ENCODE results near the gene MAP3K13. TPM values are rescaled to one million over a fixed set of nuclear protein-coding genes. Genes with fewer than 3 reads are reported as not detected.
"Not testable (repeated sequence)": the region's sequence is repeated elsewhere in the genome, so short reads cannot be mapped to it uniquely, and the experiment has no call there.

The MAP3K13 gene
- total and polyA plus RNA-seq, 7 donors: 21.7 to 64.7 (median 26.0) TPM

DNA sequence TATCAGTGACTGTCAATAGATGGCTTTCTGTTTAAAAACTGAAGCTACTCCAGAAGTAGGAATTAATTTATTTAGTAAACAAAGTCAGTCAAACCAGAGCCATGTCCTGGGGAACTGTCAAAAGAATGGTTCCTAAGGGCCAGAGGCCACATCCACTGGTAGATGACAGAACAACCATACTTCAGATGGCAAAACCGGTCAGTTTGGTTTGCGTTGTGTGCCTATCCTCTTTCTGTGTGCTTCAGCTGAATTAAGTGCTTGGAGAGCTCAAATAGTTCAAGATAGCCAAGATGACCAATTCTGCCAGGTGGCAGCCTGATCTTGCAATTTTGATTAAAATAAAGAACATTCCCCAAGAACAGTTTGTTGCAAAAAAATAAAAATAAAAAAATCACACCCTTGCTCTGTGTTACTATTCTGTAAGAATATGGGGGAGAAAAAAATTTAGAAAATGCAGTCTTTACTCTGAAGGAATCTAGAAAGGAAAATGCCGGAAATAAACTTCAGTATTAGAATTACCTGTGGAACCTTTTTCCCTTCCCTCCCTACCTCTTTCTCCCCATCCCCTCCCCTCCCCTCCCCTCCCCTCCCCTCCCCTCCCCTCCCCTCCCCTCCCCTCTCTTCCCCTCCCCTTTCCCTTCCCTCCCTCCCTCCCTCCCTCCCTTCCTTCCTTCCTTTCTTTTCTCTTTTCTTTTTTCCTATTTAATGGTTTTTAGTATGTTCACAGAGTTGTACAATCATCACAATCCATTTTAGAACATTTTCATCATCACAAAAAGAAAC lies 2.5 kb downstream of the MAP3K13 start:
- no peaks in the 10 kb centered on the region for H3K27me3 ChIP-seq
- TF ChIP-seq POLR2A (IDR thresholded peaks at IDR 0.05) (no peak), POLR2AphosphoS5 (IDR thresholded peaks at IDR 0.05) (no peak), EP300 (IDR thresholded peaks at IDR 0.05) (no peak)
- TF ChIP-seq, protein P1, sequence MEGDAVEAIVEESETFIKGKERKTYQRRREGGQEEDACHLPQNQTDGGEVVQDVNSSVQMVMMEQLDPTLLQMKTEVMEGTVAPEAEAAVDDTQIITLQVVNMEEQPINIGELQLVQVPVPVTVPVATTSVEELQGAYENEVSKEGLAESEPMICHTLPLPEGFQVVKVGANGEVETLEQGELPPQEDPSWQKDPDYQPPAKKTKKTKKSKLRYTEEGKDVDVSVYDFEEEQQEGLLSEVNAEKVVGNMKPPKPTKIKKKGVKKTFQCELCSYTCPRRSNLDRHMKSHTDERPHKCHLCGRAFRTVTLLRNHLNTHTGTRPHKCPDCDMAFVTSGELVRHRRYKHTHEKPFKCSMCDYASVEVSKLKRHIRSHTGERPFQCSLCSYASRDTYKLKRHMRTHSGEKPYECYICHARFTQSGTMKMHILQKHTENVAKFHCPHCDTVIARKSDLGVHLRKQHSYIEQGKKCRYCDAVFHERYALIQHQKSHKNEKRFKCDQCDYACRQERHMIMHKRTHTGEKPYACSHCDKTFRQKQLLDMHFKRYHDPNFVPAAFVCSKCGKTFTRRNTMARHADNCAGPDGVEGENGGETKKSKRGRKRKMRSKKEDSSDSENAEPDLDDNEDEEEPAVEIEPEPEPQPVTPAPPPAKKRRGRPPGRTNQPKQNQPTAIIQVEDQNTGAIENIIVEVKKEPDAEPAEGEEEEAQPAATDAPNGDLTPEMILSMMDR (IDR thresholded peaks at IDR 0.05): no peak
- H3K9me3 ChIP-seq: no peaks in the 10 kb centered on the region
- peaks cover 0 to 27% (median 7%) of the 10 kb centered on the region in 4 donors for H3K4me1 ChIP-seq
- 37 to 73% methylated on average over 3 of the region's 3 CpGs for WGBS, 2 donors
- intact Hi-C loops (cut with DNase I): loop anchor here (10.0 kb wide), 2 partner anchors 189 to 219 kb away; partner anchors contain the start of genes LIPH and SENP2
- H3K27ac ChIP-seq: no peak overlapping the region
- H3K4me3 ChIP-seq: no peak overlapping the region
- DNase-seq: no peak
- no peaks in the 10 kb centered on the region for H3K36me3 ChIP-seq

DNA sequence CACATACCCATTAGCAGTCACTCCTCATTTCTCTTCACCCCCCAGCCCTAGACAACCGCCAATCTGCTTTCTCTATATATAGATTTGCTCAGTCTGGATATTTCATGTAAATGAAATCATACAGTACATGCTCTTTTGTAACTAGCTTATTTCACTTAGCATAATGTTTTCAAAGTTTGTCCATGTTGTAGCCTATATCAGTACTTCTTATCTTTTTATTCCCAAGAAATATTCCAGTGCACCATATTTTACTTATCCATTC lies 3.1 kb downstream of the MAP3K13 start:
- no peaks in the 10 kb centered on the region for H3K36me3 ChIP-seq
- no peaks in the 10 kb centered on the region for H3K9me3 ChIP-seq
- no peaks in the 10 kb centered on the region for H3K27me3 ChIP-seq
- no peak overlapping the region for H3K27ac ChIP-seq
- H3K4me1 ChIP-seq: peaks cover 0 to 27% (median 7%) of the 10 kb centered on the region in 4 donors
- intact Hi-C loops (cut with DNase I): loop anchor here (10.0 kb wide), 2 partner anchors 189 to 219 kb away; partner anchors contain the start of genes LIPH and SENP2
- WGBS, 2 donors: 91 to 96% methylated on average over 1 of the region's 1 CpG
- TF ChIP-seq POLR2AphosphoS5 (IDR thresholded peaks at IDR 0.05) (no peak), EP300 (IDR thresholded peaks at IDR 0.05) (no peak), POLR2A (IDR thresholded peaks at IDR 0.05) (no peak)
- TF ChIP-seq, protein P1 (IDR thresholded peaks at IDR 0.05): no peak
- H3K4me3 ChIP-seq: no peak overlapping the region
- DNase-seq: no peak

DNA sequence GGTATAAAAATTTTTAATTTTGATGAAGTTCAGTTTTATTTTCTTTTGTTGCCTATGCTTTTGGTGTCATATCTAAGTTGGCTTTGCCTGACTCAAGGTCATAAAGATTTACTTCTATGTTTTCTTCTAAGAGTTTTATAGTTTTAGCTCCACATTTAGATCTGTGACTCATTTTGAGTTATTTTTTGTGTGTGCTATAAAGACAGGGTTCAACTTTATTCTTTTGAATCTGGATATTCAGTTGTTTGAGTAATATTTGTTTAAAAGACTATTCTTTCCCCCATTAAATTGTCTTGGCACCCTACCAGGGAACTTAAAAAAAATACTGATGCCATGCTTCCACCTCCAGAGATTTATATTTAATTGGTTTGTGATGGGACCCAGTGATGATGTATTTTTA lies 4.0 kb downstream of the MAP3K13 start:
- peaks cover 0 to 22% (median 7%) of the 10 kb centered on the region in 4 donors for H3K4me1 ChIP-seq
- no peak for DNase-seq
- H3K27ac ChIP-seq: no peak overlapping the region
- no peaks in the 10 kb centered on the region for H3K36me3 ChIP-seq
- H3K27me3 ChIP-seq: no peaks in the 10 kb centered on the region
- no peak overlapping the region for H3K4me3 ChIP-seq
- TF ChIP-seq POLR2A (IDR thresholded peaks at IDR 0.05) (no peak), EP300 (IDR thresholded peaks at IDR 0.05) (no peak), POLR2AphosphoS5 (IDR thresholded peaks at IDR 0.05) (no peak)
- no peaks in the 10 kb centered on the region for H3K9me3 ChIP-seq
- intact Hi-C loops (cut with DNase I): loop anchor here (10.0 kb wide), 2 partner anchors 188 to 218 kb away; partner anchors contain the start of genes LIPH and SENP2

DNA sequence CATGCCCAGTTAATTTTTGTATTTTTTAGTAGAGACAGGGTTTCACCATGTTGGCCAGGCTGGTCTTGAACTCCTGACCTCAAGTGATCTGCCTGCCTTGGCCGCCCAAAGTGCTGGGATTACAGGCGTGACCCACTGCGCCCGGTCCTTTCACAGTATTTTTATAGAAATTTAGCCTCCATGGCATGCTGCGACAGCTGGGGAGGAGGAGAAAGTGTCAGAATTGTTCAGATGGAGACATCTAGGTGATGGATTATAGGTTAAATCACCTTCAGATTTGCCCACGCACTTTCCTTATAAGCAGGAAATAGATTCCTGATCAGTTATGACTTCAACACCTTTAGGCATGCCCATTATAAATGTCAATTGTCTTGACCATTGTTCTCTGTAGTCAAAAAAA lies 7.4 kb downstream of the MAP3K13 start:
- DNase-seq; H3K4me1 ChIP-seq; H3K9me3 ChIP-seq; intact Hi-C loops (cut with DNase I); H3K27ac ChIP-seq; H3K27me3 ChIP-seq; H3K36me3 ChIP-seq; H3K4me3 ChIP-seq: not testable (repeated sequence)
- WGBS, 2 donors: 75 to 78% methylated on average over 6 of the region's 6 CpGs

DNA sequence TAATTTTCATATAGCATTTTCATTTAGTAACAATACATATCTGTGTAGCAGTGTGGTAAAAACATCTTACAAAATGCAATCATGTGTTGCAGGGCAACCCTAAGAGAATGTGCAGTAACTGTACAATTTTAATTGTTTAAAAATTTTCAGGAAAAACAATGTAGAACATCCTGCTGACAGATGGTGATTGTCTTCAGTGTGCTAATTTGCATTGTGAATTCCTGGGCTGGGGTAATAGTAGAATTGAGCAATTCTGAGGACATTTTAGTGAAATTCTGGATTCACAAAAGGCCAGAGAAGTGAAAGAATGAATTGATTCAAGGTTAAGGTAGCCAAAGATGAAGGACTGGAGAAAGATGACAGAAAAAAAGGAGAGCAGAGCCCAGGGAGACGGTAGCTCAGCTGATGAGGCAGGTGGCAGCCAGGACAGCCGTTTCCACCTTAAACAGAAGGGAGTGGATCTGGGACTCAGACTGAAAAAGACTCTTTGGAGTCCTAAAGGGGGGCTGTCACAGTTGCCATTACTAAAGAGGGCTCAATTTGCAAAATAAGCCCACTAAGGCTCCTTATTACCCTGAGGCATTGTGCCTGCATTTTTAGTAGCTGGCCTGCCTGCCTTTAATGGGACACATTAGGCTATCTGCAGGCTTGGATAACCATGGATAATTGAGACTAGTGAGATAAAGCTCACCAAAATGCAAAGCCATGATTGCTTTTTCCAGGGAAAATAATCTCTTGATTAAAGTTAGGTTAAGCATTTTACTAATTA lies 8.6 kb downstream of the MAP3K13 start:
- Histone ChIP-seq H3K27me3 (no peaks in the 10 kb centered on the region), H3K27ac (no peak overlapping the region), H3K4me1 (peaks cover 0 to 6% (median 0%) of the 10 kb centered on the region in 4 donors), H3K9me3 (no peaks in the 10 kb centered on the region), H3K4me3 (no peak overlapping the region), H3K36me3 (no peaks in the 10 kb centered on the region)
- no peak for DNase-seq
- 31 to 48% methylated on average over 2 of the region's 2 CpGs for whole genome bisulfite sequencing, 2 donors
- intact Hi-C loops (cut with DNase I): no loop called here
- TF ChIP-seq POLR2AphosphoS5 (IDR thresholded peaks at IDR 0.05): no peak
- TF ChIP-seq, protein P1 (IDR thresholded peaks at IDR 0.05): no peak

Data from sigmoid colon (tissue), 7 donors.